Stimulated activated CD4-positive, alpha-beta T cell treated with anti-CD3 and anti-CD28 coated beads, Interleukin-15, amount 100 ng/mL, for 48 hours (primary cell): ENCODE data around the gene ELK3.

Experiments
- DNase-seq, 2 donors: peaks; one replicate each; pipeline ENCODE4 v3.0.0-alpha.2; 2020; ENCODE audit warnings: low read depth in 2 of 2

ELK3 gene

GRCh38 chr12:96193725-96194575 is at the start of gene ELK3:
Gene ELK3 (plus strand): TSS chr12:96194375.
- DNase-seq: no peak

- no peak for DNase-seq
Observed at GRCh38 chr12:96146747-96147146, 47.4 kb upstream of the ELK3 start.

GRCh38 chr12:96150442-96150841 is 43.7 kb upstream of the ELK3 start:
- DNase-seq: no peak

- no peak for DNase-seq
Observed at GRCh38 chr12:96152164-96152563, 42.0 kb upstream of the ELK3 start.

- no peak for DNase-seq
Observed at GRCh38 chr12:96153131-96153725, 40.9 kb upstream of the ELK3 start.

- no peak for DNase-seq
Observed at GRCh38 chr12:96155181-96155580, 39.0 kb upstream of the ELK3 start.

- DNase-seq: no peak
Observed at GRCh38 chr12:96155781-96156180, 38.4 kb upstream of the ELK3 start.

- no peak for DNase-seq
Observed at GRCh38 chr12:96156211-96156610, 38.0 kb upstream of the ELK3 start.

GRCh38 chr12:96157427-96157826 is 36.7 kb upstream of the ELK3 start:
- DNase-seq: no peak

GRCh38 chr12:96164951-96165811 is 29.0 kb upstream of the ELK3 start:
- DNase-seq: no peak

GRCh38 chr12:96166765-96167164 is 27.4 kb upstream of the ELK3 start:
- no peak for DNase-seq

GRCh38 chr12:96167492-96167891 is 26.7 kb upstream of the ELK3 start:
- DNase-seq: no peak

GRCh38 chr12:96170328-96170727 is 23.8 kb upstream of the ELK3 start:
- DNase-seq: no peak

GRCh38 chr12:96170762-96171161 is 23.4 kb upstream of the ELK3 start:
- DNase-seq: no peak

- DNase-seq: no peak
Observed at GRCh38 chr12:96171905-96172304, 22.3 kb upstream of the ELK3 start.

- no peak for DNase-seq
Observed at GRCh38 chr12:96172981-96173380, 21.2 kb upstream of the ELK3 start.

- no peak for DNase-seq
Observed at GRCh38 chr12:96176575-96176974, 17.6 kb upstream of the ELK3 start.

GRCh38 chr12:96177013-96177412 is 17.2 kb upstream of the ELK3 start:
- peak; percentile 72 to 79 for DNase-seq

GRCh38 chr12:96183734-96184370 is 10.3 kb upstream of the ELK3 start:
- DNase-seq: no peak

GRCh38 chr12:96185914-96186313 is 8.3 kb upstream of the ELK3 start:
- no peak for DNase-seq

GRCh38 chr12:96186607-96187301 is 7.4 kb upstream of the ELK3 start:
- no peak for DNase-seq
